Activated CD4-positive, alpha-beta T cell treated with anti-CD3 and anti-CD28 coated beads, Interleukin-2, amount 50 U/mL, for 48 hours (primary cell): ENCODE results near the gene MRC1.

Source experiments
- DNase-seq, 2 experiments: peaks; one replicate each; pipeline ENCODE4 v3.0.0-alpha.2; 2020

MRC1 gene

DNA sequence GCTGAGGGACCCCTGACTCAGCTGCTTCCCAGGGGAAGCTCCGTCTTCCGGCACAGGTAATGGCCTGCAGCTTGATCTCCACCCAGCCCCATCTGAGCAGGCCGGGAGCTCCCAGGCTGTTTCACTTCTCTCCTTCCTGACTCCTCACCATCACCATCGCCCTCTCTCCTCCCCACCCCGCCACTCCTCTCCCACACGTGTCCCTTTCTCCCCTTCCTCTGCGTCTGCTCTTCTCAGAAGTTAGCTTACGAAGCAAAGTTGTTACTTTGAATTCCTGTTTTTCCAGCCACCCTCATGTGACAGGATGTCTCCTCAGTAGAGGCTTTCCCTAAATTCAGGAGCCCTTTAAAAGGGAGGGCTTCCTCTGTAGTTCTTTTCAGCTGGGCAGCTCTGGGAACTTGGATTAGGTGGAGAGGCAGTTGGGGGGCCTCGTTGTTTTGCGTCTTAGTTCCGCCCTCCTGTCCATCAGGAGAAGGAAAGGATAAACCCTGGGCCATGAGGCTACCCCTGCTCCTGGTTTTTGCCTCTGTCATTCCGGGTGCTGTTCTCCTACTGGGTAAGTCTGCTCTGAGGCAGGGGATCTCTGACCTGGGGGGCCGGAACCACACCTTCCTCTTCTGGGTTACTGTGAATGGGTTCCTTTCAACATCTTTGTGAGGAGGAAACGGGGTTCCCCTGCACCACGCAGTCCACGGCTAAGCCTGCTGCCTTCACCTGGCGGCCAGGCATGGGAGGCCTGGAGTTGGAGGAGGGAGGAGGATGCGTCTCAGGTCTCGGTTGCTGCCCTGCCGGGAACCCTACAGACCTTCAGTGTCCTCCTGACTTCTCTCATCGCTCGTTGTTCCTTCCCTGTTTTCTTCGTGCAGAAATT, at the start of gene MRC1:
Gene MRC1, plus strand, starts transcription at position 378 of the 871 bp plus-strand sequence. Its CDS starts 118 bp downstream, at position 496.
- no peak for DNase-seq

DNA sequence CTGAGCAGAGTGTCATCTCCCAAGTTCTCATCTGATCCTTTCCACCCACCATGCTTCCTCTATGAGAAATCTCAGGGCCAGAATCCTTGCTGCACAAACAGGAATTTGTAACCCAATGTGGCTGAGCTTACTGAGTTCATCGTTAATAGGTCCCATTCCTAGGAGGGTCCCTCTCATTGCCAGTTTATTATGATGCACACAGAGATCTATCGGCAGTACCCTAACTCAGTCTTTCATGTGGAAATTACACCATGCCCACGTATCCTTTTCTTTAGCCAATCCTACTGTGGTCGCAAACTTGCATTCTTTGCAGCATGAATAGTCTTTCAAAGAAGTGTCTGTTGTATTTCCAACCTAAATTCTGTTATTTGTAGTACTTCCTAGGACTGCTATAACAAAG, 45.0 kb upstream of the MRC1 start:
- DNase-seq = no peak

DNA sequence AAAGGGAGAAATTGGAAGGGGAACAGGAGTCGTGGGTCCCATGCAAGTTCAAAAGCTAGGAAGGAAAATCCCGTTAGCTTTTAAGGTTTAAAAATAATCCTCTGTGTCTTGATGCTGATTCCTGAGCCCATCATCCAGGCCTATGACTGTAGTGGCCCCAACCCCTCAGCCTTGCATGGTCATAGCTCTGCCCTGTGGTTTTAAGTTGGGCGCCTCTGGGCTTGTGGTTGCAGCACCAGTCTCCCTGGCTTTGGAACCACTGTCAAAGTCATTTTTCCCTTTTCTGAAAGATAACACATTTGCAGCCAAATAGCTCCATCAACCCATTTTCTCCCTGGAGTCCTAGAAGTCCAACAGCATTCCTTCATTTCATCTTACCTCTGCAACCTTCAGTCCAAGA, 43.5 kb upstream of the MRC1 start:
- no peak for DNase-seq

DNA sequence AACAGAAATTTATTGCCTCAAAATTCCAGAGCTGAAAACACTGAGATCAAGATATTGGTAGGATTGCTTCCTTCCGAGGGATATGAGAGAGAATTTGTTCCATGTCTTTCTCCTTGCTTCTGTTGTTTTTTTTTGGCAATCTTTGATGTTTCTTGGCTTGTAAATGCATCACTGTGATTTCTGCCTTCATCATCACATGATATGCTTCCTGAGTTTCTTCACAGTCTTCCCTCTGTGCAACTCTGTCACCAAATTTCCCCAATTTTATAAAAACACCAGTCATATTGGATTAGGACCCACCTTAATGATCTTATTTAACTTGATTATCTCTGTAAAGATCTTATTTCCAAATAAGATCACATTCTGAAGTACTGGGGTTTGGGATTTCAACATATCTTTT, 42.4 kb upstream of the MRC1 start:
- DNase-seq = no peak

DNA sequence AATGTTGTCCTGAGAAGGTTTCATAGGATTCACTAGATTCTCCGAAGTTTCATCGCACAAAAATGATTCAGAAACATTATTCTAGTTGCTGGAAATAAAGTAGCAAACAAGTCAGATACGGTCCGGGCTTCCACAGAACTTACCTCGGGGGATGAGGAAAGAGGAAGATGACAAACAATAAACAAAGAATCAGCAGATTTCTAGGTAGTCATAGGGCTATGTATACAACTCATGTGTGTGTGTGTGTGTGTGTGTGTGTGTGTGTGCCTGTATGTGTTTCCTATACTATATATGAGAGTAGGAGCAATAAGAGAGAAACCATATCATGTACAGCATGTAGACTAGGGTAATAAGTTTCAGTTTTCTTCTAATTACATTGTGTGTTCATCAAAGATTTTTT, 40.7 kb upstream of the MRC1 start:
- DNase-seq = no peak

DNA sequence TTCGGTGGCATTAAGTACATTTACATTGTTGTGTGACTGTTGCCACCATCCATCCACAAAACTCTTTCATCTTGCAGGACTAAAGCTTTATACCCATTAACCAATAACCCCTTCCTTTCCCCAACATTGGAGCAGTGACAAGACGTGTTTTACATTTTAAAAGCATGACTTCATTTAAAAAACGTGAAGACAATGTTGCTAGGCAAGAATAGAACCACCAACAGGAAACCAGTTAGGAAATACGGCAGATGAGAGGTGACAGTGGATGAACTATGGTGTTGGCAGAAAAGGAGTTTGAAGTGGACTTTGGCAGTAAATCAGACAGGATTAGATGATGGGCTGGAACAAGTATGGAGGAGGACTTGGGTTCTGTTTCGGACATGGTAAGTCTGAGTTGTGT, 40.2 kb upstream of the MRC1 start:
- DNase-seq = no peak

DNA sequence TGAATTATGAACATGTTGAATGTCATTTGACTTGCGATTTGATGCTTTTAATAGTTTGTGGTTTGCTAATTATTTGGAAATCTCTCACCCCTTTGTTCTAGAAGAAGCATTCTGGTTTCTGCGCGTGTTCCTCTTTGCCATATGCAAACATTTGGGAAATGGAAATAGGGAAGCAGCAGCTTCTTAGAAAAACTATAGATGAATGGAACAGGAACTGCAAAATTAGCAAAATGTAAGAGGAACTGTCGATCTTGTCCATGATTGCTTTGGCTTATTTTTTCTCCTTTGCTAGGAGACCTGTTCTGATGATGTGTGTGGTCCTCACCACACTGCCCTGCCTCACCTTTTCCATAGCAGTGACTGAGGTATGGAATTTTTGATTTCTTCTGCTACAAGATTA, 38.1 kb upstream of the MRC1 start:
- no peak for DNase-seq

DNA sequence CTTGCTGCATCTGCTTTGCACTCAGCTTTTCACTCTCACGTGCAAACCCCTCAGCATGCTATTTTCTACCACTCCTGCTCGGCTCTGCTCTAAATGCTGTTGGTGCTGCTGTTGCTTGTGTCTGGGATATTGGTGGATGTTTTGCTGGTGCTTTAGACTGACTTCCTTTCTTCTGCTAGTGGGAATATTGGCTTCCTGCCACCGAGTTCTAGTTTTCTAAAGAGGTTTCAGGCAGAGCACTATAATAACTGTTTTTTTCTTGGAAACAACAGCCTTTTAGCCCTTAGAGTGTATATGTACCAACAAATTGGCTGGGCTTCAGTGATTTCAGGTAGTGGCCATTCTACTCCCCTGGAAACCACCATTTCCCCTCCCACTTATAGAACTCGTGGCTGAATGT, 29.4 kb upstream of the MRC1 start:
- DNase-seq = no peak

DNA sequence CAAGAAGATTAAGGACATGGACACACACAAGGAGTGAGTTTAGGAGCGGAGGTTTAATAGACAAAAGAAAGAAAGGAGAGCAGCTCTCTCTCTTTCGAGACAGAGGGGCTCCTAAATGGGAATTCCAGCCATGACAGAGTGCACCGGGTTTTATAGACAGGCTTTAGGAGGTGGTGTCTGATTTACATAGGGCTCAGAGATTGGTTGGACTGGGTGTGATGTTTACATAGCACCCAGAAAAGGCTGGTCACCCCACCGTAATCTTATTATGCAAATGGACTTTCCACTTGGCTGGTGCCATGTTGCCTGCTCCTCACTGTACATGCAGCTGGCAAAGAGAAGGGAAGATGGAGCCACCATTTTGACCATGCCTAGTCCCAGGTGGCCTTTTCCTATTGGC, 28.4 kb upstream of the MRC1 start:
- no peak for DNase-seq

DNA sequence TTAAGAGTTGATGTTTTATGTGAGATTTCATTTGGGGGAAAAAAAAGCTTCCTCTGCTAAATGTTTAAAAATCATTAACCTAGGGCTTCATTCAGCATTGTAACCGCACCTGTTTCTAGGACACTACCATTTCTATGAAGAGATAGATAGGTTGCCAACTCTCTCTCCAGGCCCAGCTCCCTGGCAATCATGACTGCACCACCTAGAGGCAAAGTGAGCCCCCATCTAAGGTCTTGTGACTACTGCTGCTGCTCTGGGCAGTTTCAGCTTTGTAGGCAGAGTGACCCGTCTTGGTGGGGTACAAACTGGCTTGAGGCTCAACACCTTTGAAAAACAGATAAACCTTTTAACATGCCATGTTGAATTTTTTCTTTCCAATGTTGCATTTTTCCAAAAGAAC, 27.3 kb upstream of the MRC1 start:
- no peak for DNase-seq

DNA sequence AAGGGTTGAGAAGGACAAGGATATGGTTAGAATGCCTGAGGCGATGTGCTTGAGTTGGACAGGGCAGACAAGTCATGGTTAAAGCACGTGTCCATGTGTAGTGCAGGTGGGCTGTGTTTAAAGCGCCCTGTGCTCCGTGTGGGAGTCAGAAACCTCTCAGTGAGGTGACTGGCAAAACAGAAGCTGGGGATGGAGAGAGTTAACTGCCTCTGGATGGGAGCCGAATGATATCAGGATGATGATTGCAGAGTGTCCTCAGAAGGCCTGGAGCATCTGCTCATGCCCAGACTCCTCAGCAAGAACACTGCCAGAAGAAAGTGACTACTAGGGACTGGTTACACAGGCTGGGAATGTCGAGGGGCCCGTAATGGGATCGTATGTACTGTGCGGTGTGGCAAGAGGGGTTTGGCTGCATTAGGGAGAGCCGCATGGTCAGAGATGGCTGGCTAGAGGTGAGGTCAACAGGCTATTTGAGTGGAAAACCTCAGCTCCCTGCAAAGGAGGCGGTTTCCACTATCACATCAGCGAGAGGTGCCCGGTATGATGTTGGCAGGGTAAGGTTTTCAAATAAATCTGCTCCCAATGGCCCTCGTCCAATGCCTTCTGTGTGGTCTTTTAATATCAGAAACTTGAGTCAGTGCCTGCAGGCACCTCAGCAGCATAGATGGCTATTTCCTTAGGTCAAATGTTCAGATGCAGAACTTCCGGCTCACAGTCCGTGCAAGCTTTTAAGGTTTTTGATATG, 26.1 kb upstream of the MRC1 start:
- DNase-seq = no peak

DNA sequence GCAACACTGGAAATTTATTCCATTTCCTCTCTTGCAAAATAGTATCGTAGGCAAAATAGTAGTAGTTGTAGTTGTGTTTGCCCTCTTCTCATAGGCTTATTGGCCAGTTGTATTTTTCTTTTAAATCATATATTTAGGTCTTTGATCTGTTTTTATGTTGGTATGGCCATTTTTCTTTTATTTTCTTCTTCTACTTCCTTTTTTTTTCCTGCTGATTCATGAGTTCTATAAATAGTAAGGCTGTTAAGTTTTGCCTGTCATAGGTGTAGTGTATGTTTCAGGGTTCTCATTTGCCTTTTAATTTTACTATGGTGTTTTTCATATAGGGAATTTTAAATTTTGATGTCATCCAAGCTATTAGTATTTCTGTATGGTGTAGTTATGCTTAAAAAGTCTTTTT, 25.4 kb upstream of the MRC1 start:
- DNase-seq = no peak

DNA sequence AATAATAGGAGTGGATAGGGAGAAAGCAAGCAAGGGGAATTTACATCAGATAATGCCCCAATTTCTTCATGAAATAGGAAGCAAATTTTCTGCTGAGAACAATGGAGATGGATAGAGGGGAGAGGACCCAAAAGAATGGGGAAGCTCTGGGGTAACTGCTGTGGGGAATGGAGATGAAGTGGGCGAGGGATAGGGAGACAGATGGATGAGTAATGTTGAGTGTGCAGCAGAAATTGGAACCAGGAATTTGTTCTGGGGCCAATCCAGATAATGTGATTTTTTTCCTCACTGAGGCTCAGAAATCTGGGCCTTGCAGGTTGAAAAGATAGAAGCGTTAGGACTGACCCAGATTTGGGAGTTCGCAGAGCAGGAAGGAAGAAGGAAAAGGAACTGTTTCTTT, 24.5 kb upstream of the MRC1 start:
- DNase-seq = no peak

DNA sequence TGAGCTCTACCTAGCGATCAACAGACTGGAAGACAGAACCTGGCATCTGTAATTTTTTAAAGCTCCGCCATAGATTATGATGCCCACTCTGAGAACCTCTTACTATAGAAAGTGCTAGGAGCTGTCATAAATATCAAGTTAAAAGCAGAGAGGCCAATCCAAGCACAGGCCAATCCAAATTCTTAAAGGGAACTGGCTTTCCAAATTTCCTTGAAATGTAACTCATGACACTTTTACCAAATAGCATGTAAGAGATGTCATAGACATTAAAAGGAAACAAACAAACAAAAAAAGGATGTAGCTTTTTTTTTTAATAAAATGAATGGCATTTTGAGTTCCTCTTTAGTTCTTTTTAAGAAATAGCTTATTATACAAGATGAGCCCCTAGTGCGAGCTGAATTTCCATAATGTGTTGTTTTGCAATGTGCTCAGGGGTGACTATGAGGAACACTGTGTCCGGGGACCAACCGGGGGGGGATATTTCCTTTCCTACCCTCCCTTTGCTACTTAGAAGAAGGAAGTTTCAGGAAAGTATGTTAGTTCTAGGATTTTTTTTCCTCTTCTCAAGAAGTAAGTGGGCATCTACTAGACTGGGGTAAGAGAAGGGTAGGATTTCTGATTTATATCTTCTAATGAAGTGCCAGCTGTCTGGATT, 23.7 kb upstream of the MRC1 start:
- no peak for DNase-seq

DNA sequence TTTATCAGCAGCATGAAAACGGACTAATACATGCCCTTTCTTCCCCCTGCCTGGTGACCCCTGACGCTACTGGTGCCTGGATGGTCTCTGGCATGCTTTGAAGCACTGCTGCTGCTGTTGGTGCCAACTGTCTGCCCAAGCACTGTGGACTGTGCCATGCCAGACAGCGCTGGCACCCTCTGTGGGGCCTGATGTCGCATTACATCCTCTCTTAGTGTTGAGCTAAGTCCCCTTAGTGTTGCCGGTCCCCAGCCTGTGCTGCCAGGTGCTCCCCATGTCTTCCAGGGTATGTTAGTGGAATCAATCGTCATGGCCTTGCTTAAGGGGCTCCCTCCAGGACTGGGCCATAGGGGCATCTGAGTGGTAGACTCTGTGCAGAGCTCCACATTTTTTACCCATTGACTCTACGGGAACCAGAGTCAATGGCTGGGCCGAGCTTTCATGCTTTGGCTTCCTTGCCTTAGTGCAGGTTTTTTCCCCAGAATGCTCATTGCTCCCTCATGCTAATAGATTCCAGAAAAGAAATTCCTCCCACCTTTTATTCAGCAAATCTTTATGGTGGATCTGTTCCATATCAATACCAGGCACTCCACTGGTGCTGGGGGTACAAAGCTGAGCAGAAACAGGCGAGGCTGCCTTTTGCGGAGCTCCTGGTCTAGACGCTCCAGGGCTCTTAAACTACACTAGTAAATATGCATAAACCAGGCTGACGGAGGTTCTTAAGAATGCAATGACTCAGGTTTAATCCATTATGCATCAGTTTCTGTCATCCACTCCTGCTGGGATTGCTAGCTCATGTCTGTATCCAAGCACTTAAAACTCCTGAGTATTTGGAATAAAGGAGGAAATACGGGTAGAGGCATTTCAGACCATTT, 21.8 kb upstream of the MRC1 start:
- DNase-seq = no peak

DNA sequence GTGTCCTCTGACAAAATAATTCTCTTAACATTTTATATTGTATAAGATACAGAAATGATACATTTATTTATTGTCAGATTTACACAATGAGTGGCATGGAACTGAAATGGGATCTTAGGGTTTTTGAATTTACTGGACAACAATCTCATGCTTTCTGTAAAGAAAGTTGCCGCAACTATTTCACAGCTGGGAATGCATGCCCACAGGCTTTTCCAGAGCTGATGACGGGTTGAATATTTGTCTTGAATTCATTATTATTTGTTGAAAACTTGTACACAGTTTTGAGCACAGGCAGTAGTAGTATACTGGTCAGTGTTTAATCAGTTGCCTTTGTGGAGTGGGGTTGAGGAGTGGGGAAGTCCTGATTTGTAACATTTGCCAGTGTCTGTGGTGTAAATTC, 20.5 kb upstream of the MRC1 start:
- no peak for DNase-seq

DNA sequence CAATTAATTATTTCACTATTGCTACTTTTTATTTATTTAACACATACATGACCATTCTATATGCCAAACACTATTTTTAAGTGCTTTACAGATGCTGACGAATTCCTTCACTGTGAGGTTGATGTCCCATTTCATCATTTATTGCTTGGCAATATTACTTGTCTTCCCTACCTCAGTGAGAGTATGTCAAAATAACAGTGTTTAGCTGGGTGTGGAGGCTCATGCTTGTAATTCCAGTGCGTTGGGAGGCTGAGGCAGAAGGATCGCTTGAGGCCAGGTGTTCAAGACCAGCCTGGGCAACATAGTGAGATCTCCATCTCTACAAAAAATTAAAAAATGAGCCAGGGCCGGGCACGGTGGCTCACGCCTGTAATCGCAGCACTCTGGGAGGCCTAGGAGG, 19.8 kb upstream of the MRC1 start:
- no peak for DNase-seq

DNA sequence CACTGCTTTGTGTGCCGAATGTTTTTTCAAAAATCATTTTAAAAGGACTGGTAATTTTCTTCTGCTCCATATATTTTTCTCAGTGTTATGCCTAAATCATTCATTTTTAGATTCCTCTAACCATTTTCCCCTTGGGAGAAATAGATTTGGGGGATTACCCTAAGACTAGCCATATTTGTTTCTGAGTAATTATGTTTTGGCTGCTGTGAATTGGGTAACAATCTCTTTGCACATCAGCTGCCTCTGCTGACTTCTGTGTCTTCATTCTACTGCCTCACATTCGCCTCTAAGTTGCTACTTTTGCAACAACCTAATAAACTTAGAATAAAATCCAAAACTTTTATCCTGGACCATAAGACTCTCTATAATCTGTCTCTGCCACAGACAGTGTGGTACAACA, 18.5 kb upstream of the MRC1 start:
- DNase-seq = no peak

DNA sequence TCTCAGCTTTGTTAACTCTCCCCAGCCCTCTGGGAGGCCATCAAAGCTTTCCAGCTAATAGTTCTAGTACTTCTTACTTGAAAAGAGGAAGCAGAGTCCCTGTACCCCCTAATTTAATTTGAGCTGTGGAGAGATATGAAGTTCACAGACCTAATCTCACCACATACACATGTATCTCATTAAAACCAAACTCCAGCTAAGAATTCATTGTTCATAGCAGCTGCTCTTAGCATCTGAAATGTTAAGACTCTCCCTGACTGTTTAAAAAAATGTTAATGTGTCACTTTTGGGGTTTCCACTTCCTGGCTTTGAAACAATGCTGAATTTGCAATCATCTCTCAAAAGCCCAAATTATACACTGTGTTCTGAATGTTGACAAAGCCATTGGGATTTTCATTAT, 16.2 kb upstream of the MRC1 start:
- no peak for DNase-seq

DNA sequence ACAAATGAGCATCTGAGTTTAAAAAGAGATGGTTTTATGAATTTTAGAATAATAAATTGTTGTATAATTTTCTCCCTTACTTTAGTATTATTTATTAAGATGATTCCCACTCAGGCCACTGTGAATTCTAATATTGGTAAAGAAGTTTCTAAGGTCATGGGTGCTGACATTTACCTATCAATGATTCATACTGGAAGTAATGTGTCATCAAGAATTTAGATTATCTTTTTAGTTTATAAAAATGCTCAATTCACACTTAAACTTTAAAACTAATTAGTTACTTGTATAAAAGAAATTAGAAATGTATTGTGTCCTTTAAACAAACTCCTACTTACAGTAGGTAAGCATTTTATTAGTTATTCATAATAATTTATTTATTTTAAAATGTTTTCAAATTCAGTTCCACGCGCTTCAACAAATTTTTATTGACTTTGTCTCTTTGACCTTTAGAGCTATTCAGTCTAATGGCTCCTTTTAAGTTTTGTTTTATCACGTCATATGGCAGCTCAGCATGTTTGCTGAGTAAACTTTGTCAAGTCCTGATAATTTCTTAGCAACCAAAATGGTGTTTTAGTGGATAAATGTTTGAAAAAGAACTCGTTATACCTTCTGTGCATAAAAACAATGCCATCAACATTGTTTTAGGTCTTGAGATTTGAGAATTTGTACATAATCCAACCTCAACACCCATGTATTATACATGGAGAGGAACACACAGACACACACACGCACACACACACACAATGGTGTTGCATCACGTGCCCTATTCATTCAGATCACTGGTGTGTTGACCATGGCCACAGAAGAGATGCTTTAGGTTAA, 15.1 kb upstream of the MRC1 start:
- DNase-seq = no peak

DNA sequence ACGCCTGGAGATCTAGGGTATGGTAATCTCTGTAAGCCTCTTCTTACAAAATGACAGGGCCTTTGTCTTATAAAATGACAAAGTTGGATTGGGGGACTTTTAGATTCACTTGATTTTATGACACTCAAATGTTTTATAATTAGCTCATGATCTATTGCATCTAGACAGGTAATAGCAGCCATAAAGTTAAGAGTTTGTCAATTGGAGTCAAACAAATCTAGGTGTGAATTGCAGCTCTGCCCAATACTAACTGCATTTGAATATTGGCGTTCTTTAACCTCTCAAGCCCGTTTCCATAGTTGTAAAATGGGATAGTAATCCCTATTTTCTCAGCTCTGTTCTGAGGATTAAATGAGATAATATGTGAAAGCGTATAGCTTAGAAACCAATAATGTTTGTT, 14.1 kb upstream of the MRC1 start:
- no peak for DNase-seq
